Activated T-cell treated with anti-CD3 and anti-CD28 coated beads, Interleukin-2, amount 50 U/mL, for 72 hours (primary cell): Measurements from ENCODE around the gene TCERG1L. TPM values are rescaled to one million over a fixed set of nuclear protein-coding genes. Genes with fewer than 3 reads are reported as not detected.

Experiments used
- ATAC-seq, 2 donors: fragments of 150-1000 bp; cut with Tn5 transposase; replicated peaks in 1 of 2; 2 replicates each; pipeline ENCODE4 v1.10.0; 2021; ENCODE audit warnings: moderate library complexity in 2 of 2, mild to moderate bottlenecking in 1 of 2
- DNase-seq, 2 donors: peaks; one replicate each; pipeline ENCODE4 v3.0.0; 2021 to 2022; ENCODE audit warnings: mixed read lengths in 1 of 2
- H3K27ac Mint-ChIP-seq: one replicate; pipeline ENCODE4 v1.8.0; 2022; ENCODE audit warnings: mild to moderate bottlenecking, moderate library complexity, mixed read lengths
- H3K27me3 Mint-ChIP-seq: one replicate; pipeline ENCODE4 v1.8.0; 2022; ENCODE audit warnings: low read depth, mixed read lengths
- H3K36me3 Mint-ChIP-seq, 2 donors: one replicate each; pipeline ENCODE4 v1.8.0; 2022; ENCODE audit warnings: mixed read lengths in 2 of 2, mild to moderate bottlenecking in 1 of 2; ENCODE audit not compliant: insufficient read depth in 2 of 2
- H3K4me1 Mint-ChIP-seq: one replicate; pipeline ENCODE4 v1.8.0; 2022; ENCODE audit warnings: low read depth, mixed read lengths
- H3K4me3 Mint-ChIP-seq, 2 donors: one replicate each; pipeline ENCODE4 v1.8.0; 2022; ENCODE audit warnings: mild to moderate bottlenecking in 2 of 2, mixed read lengths in 2 of 2, moderate library complexity in 2 of 2
- H3K9me3 Mint-ChIP-seq, 2 donors: one replicate each; pipeline ENCODE4 v1.8.0; 2022; ENCODE audit warnings: mixed read lengths in 2 of 2
- total RNA-seq, 2 donors: library from RNA; stranded (reverse); gene quantifications; one replicate each; pipeline ENCODE4 v1.2.3, GENCODE V29; 2022

Gene TCERG1L
- total RNA-seq, 2 donors from 2014 or later = 0.09 TPM; not detected in 1

- Mint-ChIP-seq H3K27ac (no peak overlapping the region), H3K27me3 (peaks cover 16% of the 10 kb centered on the region), H3K36me3 (no peaks in the 10 kb centered on the region), H3K4me1 (no peaks in the 10 kb centered on the region), H3K4me3 (no peak overlapping the region), H3K9me3 (no peaks in the 10 kb centered on the region)
- no peak for ATAC-seq
- DNase-seq = no peak
Measured at GRCh38 chr10:131198843-131199242, 112.7 kb downstream of the TCERG1L start.

- DNase-seq (no peak), ATAC-seq (no peak)
- H3K36me3 Mint-ChIP-seq = no peaks in the 10 kb centered on the region
Measured at GRCh38 chr10:131198401-131198800, 113.1 kb downstream of the TCERG1L start.

GRCh38 chr10:131196176-131196885 lies 115.2 kb downstream of the TCERG1L start:
- Mint-ChIP-seq H3K27me3 (peaks cover 16% of the 10 kb centered on the region), H3K9me3 (peaks cover 4 to 6% of the 10 kb centered on the region in 2 donors), H3K4me3 (no peak overlapping the region), H3K36me3 (no peaks in the 10 kb centered on the region), H3K27ac (no peak overlapping the region), H3K4me1 (no peaks in the 10 kb centered on the region)
- ATAC-seq = no peak
- DNase-seq = no peak

More at GRCh38 chr10:131198401-131198800, 113.1 kb downstream of the TCERG1L start:
- no peaks in the 10 kb centered on the region for H3K4me1 Mint-ChIP-seq
- peaks cover 16% of the 10 kb centered on the region for H3K27me3 Mint-ChIP-seq
- H3K27ac Mint-ChIP-seq = no peak overlapping the region
- H3K4me3 Mint-ChIP-seq = no peak overlapping the region
- no peaks in the 10 kb centered on the region for H3K9me3 Mint-ChIP-seq

GRCh38 chr10:131195558-131196159 lies 115.9 kb downstream of the TCERG1L start:
- Mint-ChIP-seq H3K27me3 (peaks cover 16% of the 10 kb centered on the region), H3K36me3 (no peaks in the 10 kb centered on the region), H3K9me3 (peaks cover 4 to 6% of the 10 kb centered on the region in 2 donors), H3K27ac (no peak overlapping the region), H3K4me3 (no peak overlapping the region), H3K4me1 (no peaks in the 10 kb centered on the region)
- no peak for ATAC-seq
- no peak for DNase-seq

- no peak for DNase-seq
- no peaks in the 10 kb centered on the region for H3K4me1 Mint-ChIP-seq
- ATAC-seq = no peak
- no peaks in the 10 kb centered on the region for H3K36me3 Mint-ChIP-seq
- H3K27ac Mint-ChIP-seq = no peak overlapping the region
- H3K4me3 Mint-ChIP-seq = no peak overlapping the region
- H3K27me3 Mint-ChIP-seq = peaks cover 12% of the 10 kb centered on the region
- peaks cover 4 to 6% of the 10 kb centered on the region in 2 donors for H3K9me3 Mint-ChIP-seq
Measured at GRCh38 chr10:131195116-131195515, 116.4 kb downstream of the TCERG1L start.

GRCh38 chr10:131193923-131194322 lies 117.6 kb downstream of the TCERG1L start:
- Mint-ChIP-seq H3K4me1 (no peaks in the 10 kb centered on the region), H3K27me3 (peaks cover 1% of the 10 kb centered on the region), H3K36me3 (no peaks in the 10 kb centered on the region), H3K4me3 (no peak overlapping the region), H3K27ac (no peak overlapping the region), H3K9me3 (peaks cover 6 to 9% of the 10 kb centered on the region in 2 donors)
- ATAC-seq (no peak), DNase-seq (no peak)

- Mint-ChIP-seq H3K27ac (no peak overlapping the region), H3K27me3 (peaks cover 8% of the 10 kb centered on the region), H3K9me3 (peaks cover 6 to 9% of the 10 kb centered on the region in 2 donors), H3K4me3 (no peak overlapping the region), H3K36me3 (no peaks in the 10 kb centered on the region), H3K4me1 (no peaks in the 10 kb centered on the region)
- ATAC-seq (no peak), DNase-seq (no peak)
Measured at GRCh38 chr10:131188494-131188893, 123.0 kb downstream of the TCERG1L start.

GRCh38 chr10:131187926-131188325 lies 123.6 kb downstream of the TCERG1L start:
- H3K27ac Mint-ChIP-seq = no peak overlapping the region
- H3K27me3 Mint-ChIP-seq = peaks cover 8% of the 10 kb centered on the region
- DNase-seq (no peak), ATAC-seq (no peak)
- H3K9me3 Mint-ChIP-seq = peaks cover 6 to 9% of the 10 kb centered on the region in 2 donors
- H3K36me3 Mint-ChIP-seq = no peaks in the 10 kb centered on the region
- H3K4me1 Mint-ChIP-seq = no peaks in the 10 kb centered on the region
- H3K4me3 Mint-ChIP-seq = no peak overlapping the region

- Mint-ChIP-seq H3K4me3 (no peak overlapping the region), H3K27ac (no peak overlapping the region), H3K4me1 (no peaks in the 10 kb centered on the region), H3K36me3 (no peaks in the 10 kb centered on the region), H3K27me3 (peaks cover 8% of the 10 kb centered on the region), H3K9me3 (peaks cover 3 to 5% of the 10 kb centered on the region in 2 donors)
- DNase-seq (no peak), ATAC-seq (no peak)
Measured at GRCh38 chr10:131187274-131187673, 124.2 kb downstream of the TCERG1L start.

GRCh38 chr10:131186547-131187253 lies 124.8 kb downstream of the TCERG1L start:
- Mint-ChIP-seq H3K27ac (no peak overlapping the region), H3K4me3 (no peak overlapping the region), H3K9me3 (peaks cover 3 to 5% of the 10 kb centered on the region in 2 donors), H3K27me3 (peaks cover 8% of the 10 kb centered on the region), H3K36me3 (no peaks in the 10 kb centered on the region), H3K4me1 (no peaks in the 10 kb centered on the region)
- no peak for DNase-seq
- ATAC-seq = no peak

- no peak for ATAC-seq
- Mint-ChIP-seq H3K4me1 (no peaks in the 10 kb centered on the region), H3K27ac (no peak overlapping the region), H3K9me3 (no peaks in the 10 kb centered on the region), H3K36me3 (no peaks in the 10 kb centered on the region), H3K4me3 (no peak overlapping the region), H3K27me3 (peaks cover 8% of the 10 kb centered on the region)
- no peak for DNase-seq
Measured at GRCh38 chr10:131184503-131184902, 127.0 kb downstream of the TCERG1L start.

- H3K4me1 Mint-ChIP-seq = no peaks in the 10 kb centered on the region
- no peak for ATAC-seq
- no peaks in the 10 kb centered on the region for H3K9me3 Mint-ChIP-seq
- DNase-seq = no peak
- H3K27me3 Mint-ChIP-seq = peaks cover 8% of the 10 kb centered on the region
- H3K27ac Mint-ChIP-seq = no peak overlapping the region
- no peaks in the 10 kb centered on the region for H3K36me3 Mint-ChIP-seq
- H3K4me3 Mint-ChIP-seq = no peak overlapping the region
Measured at GRCh38 chr10:131183546-131184045, 127.9 kb downstream of the TCERG1L start.

GRCh38 chr10:131181456-131181855 lies 130.1 kb downstream of the TCERG1L start:
- H3K36me3 Mint-ChIP-seq = no peaks in the 10 kb centered on the region
- peaks cover 8% of the 10 kb centered on the region for H3K27me3 Mint-ChIP-seq
- no peak overlapping the region for H3K4me3 Mint-ChIP-seq
- no peak overlapping the region for H3K27ac Mint-ChIP-seq
- H3K4me1 Mint-ChIP-seq = no peaks in the 10 kb centered on the region
- H3K9me3 Mint-ChIP-seq = no peaks in the 10 kb centered on the region
- DNase-seq (no peak), ATAC-seq (no peak)
